HG02973 (cell line): ENCODE results near the gene ADPRM.

Experiments
- ATAC-seq: cut with Tn5 transposase; IDR thresholded peaks from one replicate; pipeline ENCODE4 v1.9.1; 2021; ENCODE audit warnings: moderate library complexity; ENCODE audit not compliant: unreplicated experiment

The ADPRM gene

GRCh38 chr17:10738521-10739258 is 41.3 kb downstream of the ADPRM start:
- ATAC-seq = no peak

DNA sequence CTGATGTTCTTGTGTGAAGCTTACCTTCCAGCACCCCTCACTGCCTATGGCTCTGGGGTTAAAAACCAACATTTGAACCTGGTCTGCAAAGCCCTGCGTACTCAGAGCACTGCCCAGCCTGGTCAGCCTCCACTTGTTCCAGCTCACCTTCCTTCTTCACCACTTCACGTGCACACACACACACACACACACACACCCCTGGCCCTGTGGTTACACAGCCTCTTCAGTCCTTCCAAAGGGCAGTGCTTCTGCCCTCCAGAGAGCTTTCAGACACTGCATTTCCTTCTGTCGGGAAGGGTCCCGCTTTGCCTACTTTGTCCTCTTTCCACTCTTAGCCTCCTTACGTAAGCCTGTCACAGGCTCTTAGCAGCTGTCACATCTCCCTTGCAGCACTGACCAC is 42.0 kb downstream of the ADPRM start:
- no peak for ATAC-seq

GRCh38 chr17:10741416-10742135 is 44.2 kb downstream of the ADPRM start:
- no peak for ATAC-seq

GRCh38 chr17:10742431-10742830 is 45.0 kb downstream of the ADPRM start:
- no peak for ATAC-seq

DNA sequence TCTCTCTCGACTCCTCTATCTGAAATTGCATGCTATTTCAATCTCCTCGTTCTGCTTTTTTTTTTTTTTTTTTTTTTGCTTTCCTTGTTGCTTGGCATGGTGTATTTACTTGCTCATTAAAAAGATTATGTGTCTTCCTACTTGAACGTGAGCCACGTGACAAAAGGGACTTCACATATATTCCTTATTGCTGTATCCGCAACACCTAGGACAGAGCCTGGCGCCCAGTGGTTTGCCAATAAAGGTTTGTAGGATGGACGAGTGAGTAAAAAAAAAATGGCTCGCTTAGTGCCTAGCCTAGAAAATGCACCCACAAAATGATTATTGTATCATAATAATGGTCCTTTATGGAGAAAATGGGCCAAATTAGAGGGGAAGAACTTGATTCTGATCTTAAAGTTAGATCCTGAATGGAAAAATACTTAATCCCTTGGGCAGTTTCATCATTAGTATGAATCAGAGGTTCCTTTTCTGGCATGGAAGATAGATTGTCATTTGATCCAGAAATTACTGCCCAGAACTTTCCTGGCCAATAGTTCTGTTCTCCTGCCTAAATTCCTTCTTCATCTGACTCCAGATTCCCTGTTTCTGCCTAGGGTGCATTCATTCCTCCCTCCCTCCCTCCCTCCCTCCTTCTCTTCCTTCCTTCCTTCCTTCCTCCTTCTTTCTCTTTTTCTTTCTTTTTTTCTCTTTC is 46.1 kb downstream of the ADPRM start:
- no peak for ATAC-seq

DNA sequence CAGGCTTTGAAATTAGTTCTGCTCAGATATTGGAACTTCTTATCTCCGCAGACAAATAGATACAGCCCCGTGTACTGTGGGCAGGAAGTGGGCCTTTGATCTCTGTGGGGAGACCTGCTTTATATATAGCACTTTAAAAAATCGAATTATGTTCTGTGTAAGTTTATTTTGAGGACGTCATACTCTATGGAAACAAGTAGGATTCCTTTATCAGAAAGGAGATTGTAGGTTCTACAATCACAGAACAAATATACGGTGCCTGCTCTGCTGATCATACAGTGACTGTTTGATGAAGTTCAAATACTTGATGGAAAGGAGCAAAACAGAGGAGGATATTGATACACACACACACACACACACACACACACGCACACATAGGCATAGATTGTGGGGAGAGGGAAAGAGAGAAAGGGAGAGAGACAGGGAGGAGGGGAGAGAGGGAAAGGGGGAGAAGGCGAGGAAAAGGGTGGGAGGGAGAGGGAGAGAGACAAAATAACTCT is 47.2 kb downstream of the ADPRM start:
- no peak for ATAC-seq

DNA sequence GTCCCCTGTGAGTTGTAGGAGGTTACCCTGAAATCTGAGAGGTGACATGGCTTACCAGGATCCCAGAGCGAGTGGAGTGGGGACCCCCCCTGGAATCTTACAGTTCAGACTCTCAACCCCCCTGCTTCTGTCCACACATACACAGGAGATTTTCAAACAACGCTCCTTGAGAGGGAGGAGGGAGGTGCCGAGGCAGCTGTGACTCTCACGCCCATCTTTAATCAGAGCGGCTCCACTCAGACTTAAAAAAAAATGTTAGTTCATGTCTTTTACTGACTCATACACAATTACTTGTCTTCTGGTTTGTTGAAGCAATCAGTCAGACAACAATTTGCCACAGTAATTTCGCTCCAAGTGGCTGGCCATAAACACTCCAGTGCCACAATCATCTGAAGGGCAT is 47.8 kb downstream of the ADPRM start:
- ATAC-seq = no peak

GRCh38 chr17:10748531-10749181 is 51.3 kb downstream of the ADPRM start:
- no peak for ATAC-seq

- no peak for ATAC-seq
Observed at GRCh38 chr17:10750210-10750609, 52.8 kb downstream of the ADPRM start.

DNA sequence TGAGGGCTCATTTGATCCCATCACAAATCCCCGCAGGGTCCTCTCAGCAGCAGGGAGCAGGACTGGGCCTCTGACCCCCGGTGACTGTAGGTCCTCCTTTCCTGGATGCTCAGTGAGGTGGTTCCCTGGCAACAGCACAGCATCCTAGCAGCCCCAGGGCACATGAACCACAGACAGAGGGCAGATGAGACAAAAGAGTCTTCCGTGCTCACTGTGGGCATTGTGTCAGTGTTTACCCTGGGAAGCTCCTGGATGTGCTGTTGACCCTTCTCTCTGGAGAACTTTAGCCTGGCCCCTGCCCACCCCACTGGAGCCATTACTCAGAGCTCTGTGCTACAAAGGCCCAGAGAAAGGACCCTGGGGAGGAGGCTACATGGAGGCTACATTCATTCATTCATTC is 54.2 kb downstream of the ADPRM start:
- ATAC-seq = no peak

GRCh38 chr17:10752696-10753095 is 55.3 kb downstream of the ADPRM start:
- no peak for ATAC-seq

- no peak for ATAC-seq
Observed at GRCh38 chr17:10754109-10754508, 56.7 kb downstream of the ADPRM start.

GRCh38 chr17:10754861-10755591 is 57.6 kb downstream of the ADPRM start:
- ATAC-seq = no peak

- no peak for ATAC-seq
Observed at GRCh38 chr17:10755592-10756127, 58.3 kb downstream of the ADPRM start.

DNA sequence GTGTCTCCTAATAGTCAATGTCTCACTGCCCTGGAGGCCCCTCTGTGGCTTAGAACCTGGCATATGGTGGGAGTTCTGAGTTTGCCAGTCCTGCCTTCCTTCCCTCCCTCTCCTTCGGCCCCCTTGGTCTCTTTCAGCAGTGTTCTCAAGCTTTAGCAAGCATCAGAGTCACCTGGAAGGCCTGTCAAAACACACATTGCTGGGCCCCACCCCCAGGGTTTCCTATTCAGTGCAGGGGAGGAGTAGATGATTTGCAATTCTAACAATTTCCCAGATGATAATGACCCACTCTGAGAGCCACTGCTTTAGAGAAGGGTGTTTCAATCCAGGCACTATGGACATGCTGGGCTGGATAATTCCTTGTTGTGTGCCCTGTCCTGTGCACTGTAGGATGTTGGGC is 58.8 kb downstream of the ADPRM start:
- no peak for ATAC-seq

DNA sequence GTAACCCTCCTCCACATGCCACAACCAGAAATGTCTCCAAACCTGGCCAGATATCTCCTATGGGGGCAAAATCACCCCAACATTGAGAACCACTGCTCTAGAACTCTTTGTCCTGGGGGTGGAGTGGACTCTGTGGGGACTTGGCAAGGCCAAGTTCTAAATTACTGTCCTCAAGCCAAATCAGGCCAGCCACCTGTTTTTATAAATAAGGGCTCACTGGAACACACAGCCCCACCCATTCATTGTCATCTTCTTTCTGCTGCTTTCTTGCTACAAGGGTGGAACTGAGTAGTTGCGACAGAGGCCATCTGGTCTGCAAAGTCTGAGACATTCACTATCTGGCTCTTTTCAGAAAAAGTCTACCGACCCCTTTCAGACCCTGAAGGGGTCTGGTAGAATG is 59.2 kb downstream of the ADPRM start:
- ATAC-seq = no peak

- no peak for ATAC-seq
Observed at GRCh38 chr17:10757067-10757466, 59.7 kb downstream of the ADPRM start.

DNA sequence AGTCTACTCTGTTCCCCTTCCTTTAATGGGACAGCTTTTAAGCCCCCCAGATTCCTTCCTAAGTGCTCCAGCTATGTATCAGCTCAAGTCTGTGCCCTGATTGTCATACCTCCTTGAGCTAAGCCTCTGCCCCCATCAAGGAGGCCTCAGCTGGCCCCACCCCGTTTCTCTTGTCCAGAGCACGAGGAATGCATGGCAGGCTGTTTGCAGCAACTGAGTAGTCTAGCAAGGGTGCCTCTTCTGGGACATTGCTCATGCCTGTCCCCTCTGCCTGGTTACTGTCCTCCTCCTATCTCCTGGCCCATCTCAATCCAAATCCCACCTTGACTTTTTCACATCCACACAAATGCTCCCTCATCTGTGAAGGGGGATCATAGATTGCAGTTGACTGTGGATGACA is 60.3 kb downstream of the ADPRM start:
- no peak for ATAC-seq

GRCh38 chr17:10758062-10758461 is 60.7 kb downstream of the ADPRM start:
- no peak for ATAC-seq
